RWPE2 (cell line): ENCODE data around the gene NEDD4L.

Experiments used
- ATAC-seq: fragments of 200-7000 bp; cut with Tn5 transposase; 3 replicates; pipeline ENCODE4 v1.9.1; 2021; ENCODE audit warnings: low read depth
- DNase-seq: peaks from one replicate; pipeline ENCODE4 v3.0.0-alpha.2; 2020; ENCODE audit warnings: low spot score
- H3K27ac ChIP-seq: fragments of 450-650 bp; 2 replicates; pipeline ENCODE4 v1.5.1; 2017; ENCODE audit warnings: mild to moderate bottlenecking; ENCODE audit not compliant: poor library complexity, severe bottlenecking
- H3K27me3 ChIP-seq: fragments of 250-450 bp; sonication (Bioruptor Pico); 2 replicates; pipeline ENCODE4 v1.5.1; 2021; ENCODE audit warnings: mild to moderate bottlenecking, moderate library complexity; ENCODE audit not compliant: insufficient read depth, poor library complexity, severe bottlenecking
- H3K36me3 ChIP-seq: fragments of 250-450 bp; sonication (Bioruptor Pico); 2 replicates; pipeline ENCODE4 v1.5.1; 2020; ENCODE audit warnings: low read depth, mild to moderate bottlenecking, moderate library complexity
- H3K4me1 ChIP-seq: fragments of 250-450 bp; sonication (Bioruptor Pico); 2 replicates; pipeline ENCODE4 v1.5.1; 2021; ENCODE audit warnings: mild to moderate bottlenecking, moderate library complexity; ENCODE audit not compliant: insufficient read depth, poor library complexity, severe bottlenecking
- H3K4me3 ChIP-seq: fragments of 250-450 bp; sonication (Bioruptor Pico); 2 replicates; pipeline ENCODE4 v1.5.1; 2021; ENCODE audit warnings: mild to moderate bottlenecking, moderate library complexity; ENCODE audit not compliant: severe bottlenecking
- H3K9me3 ChIP-seq: fragments of 250-450 bp; sonication (Bioruptor Pico); 2 replicates; pipeline ENCODE4 v1.5.1; 2021; ENCODE audit warnings: mild to moderate bottlenecking, moderate library complexity; ENCODE audit not compliant: severe bottlenecking
- CTCF ChIP-seq: fragments of 450-650 bp; IDR thresholded peaks from one replicate; pipeline ENCODE4 v1.5.1; 2017; ENCODE audit warnings: mild to moderate bottlenecking, moderate library complexity; ENCODE audit not compliant: poor library complexity, severe bottlenecking

NEDD4L gene

GRCh38 chr18:58058720-58059119 lies 14.7 kb downstream of the NEDD4L start:
- peaks cover 9% of the 10 kb centered on the region for H3K4me1 ChIP-seq
- H3K27ac ChIP-seq: no peak overlapping the region
- no peaks in the 10 kb centered on the region for H3K36me3 ChIP-seq
- no peaks in the 10 kb centered on the region for H3K27me3 ChIP-seq
- H3K9me3 ChIP-seq: no peaks in the 10 kb centered on the region
- no peak for DNase-seq
- no peak; the same call in 2 of the 3 replicates for ATAC-seq
- no peak overlapping the region for H3K4me3 ChIP-seq
- no peak for TF ChIP-seq CTCF

GRCh38 chr18:58060254-58060653 lies 16.2 kb downstream of the NEDD4L start:
- DNase-seq: no peak
- no peak for ATAC-seq
- Histone ChIP-seq H3K27ac (no peak overlapping the region), H3K36me3 (no peaks in the 10 kb centered on the region), H3K27me3 (no peaks in the 10 kb centered on the region), H3K9me3 (no peaks in the 10 kb centered on the region), H3K4me1 (no peaks in the 10 kb centered on the region), H3K4me3 (no peak overlapping the region)
- no peak for TF ChIP-seq CTCF

DNA sequence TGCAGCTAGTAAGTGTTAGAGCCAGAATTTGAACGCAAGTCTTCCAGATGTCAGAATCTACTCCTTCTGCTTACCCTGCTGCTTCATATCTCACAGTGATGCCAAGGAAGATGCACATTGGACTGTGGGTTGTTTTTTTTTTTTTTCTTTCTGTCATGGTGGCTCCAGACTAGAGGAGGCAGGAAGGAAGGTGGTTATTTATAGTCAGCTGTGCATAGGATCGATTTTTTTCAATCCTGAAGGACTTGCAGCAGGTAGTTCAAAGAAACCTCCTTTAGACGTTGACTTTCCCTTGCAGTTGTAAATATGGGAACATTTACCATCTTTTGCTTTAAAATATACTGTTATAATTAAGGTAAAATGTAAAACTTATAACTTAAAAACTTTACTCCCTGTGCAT lies 17.3 kb downstream of the NEDD4L start:
- Histone ChIP-seq H3K4me1 (no peaks in the 10 kb centered on the region), H3K36me3 (no peaks in the 10 kb centered on the region), H3K4me3 (no peak overlapping the region), H3K9me3 (no peaks in the 10 kb centered on the region), H3K27ac (no peak overlapping the region), H3K27me3 (no peaks in the 10 kb centered on the region)
- TF ChIP-seq CTCF: no peak
- no peak for DNase-seq
- no peak for ATAC-seq

- no peak for TF ChIP-seq CTCF
- Histone ChIP-seq H3K27ac (no peak overlapping the region), H3K36me3 (no peaks in the 10 kb centered on the region), H3K27me3 (no peaks in the 10 kb centered on the region), H3K4me3 (no peak overlapping the region), H3K4me1 (no peaks in the 10 kb centered on the region), H3K9me3 (no peaks in the 10 kb centered on the region)
- DNase-seq (no peak), ATAC-seq (no peak)
These were observed 20.5 kb downstream of the NEDD4L start for GRCh38 chr18:58064406-58064998.

- H3K4me1 ChIP-seq: no peaks in the 10 kb centered on the region
- no peak for TF ChIP-seq CTCF
- DNase-seq: no peak
- no peak for ATAC-seq
- no peaks in the 10 kb centered on the region for H3K27me3 ChIP-seq
- no peak overlapping the region for H3K4me3 ChIP-seq
- H3K27ac ChIP-seq: no peak overlapping the region
- no peaks in the 10 kb centered on the region for H3K9me3 ChIP-seq
- no peaks in the 10 kb centered on the region for H3K36me3 ChIP-seq
These were observed 21.9 kb downstream of the NEDD4L start for GRCh38 chr18:58065956-58066355.
